Loucy (cell line): ENCODE data around the gene H2BK1.

Source experiments
- EZH2phosphoT487 ChIP-seq: fragments of 200-600 bp; IDR thresholded peaks from 2 replicates; pipeline ENCODE4 v1.6.1; 2018; ENCODE audit warnings: antibody characterized with exemption, mild to moderate bottlenecking, moderate library complexity, borderline replicate concordance
- TF ChIP-seq, protein P1 (sequence below): fragments of 200-600 bp; sonication (generic); conservative IDR thresholded peaks from 2 replicates; pipeline ENCODE4 v1.5.1; 2014; ENCODE audit warnings: mild to moderate bottlenecking, antibody characterized with exemption, low read length

DNA sequence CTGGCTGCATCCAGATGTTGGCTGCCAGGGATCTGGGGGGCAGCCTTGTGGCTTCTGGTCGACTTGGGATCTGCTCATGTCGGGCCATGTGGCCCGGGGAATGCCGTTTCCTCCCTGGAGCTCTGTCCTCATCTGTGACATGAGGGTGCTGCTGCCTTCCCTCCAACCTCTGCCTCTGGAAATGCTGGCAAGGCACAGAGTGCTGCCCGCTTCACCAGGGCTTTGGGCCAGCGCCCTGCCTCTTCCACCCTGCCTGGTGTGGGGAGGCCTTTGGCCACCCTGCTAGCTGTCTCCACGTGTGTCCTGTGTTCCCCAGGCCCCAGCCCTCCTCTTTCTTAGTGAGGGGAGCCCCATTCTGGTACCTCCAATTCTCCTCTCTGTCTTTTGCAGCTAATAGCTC lies 44.0 kb upstream of the H2BK1 start:
- TF ChIP-seq, protein P1, sequence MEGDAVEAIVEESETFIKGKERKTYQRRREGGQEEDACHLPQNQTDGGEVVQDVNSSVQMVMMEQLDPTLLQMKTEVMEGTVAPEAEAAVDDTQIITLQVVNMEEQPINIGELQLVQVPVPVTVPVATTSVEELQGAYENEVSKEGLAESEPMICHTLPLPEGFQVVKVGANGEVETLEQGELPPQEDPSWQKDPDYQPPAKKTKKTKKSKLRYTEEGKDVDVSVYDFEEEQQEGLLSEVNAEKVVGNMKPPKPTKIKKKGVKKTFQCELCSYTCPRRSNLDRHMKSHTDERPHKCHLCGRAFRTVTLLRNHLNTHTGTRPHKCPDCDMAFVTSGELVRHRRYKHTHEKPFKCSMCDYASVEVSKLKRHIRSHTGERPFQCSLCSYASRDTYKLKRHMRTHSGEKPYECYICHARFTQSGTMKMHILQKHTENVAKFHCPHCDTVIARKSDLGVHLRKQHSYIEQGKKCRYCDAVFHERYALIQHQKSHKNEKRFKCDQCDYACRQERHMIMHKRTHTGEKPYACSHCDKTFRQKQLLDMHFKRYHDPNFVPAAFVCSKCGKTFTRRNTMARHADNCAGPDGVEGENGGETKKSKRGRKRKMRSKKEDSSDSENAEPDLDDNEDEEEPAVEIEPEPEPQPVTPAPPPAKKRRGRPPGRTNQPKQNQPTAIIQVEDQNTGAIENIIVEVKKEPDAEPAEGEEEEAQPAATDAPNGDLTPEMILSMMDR: no peak
- TF ChIP-seq EZH2phosphoT487: no peak
